ENCODE results near the gene GBA2.

The GBA2 gene

DNA sequence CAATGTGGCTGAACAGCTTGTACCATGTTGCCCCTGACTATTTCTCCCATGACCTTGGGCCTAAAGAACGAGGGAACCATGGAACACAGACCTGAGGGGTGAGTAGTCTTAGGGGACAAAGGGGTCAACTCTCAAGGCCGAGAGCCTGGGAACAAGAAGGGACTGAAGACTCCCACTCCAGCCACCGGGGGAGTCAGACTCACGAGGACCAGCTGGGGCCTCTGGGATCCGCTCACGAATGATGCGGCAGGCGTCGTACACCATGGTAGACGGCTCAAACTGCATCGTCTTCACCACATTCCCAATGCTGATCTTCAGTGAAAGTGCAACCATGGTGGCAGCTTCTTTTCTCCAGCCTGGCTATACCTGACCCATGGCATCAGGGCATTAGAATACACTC, 23.7 kb downstream of the GBA2 start:
- no peak for TF ChIP-seq GATA3 (IDR thresholded peaks at IDR 0.05; ENCODE audit: low read depth, low read length)
- no peak for TF ChIP-seq GATA2 (IDR thresholded peaks at IDR 0.05; ENCODE audit: low read depth, low read length)

DNA sequence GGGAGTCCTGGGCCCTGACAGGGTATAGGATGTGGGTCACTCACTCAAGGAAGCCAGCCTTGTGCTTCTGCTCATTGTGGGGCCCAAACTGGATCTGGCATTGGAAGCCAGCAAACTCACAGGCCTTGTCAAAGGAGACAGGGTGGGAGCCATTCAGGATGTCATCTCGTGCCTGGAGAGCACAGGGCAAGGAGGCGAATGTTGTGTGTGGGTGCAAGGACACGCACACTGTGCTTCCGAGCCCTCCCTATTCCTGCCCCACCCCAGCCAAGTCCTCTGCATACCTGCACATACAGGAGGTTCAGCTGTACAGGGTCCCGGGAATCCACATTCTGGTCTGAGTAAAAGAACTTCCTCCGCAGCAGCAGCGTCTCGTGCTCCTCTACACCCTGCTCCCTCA, 25.1 kb downstream of the GBA2 start:
- no peak for TF ChIP-seq GATA3 (IDR thresholded peaks at IDR 0.05; ENCODE audit: low read depth, low read length)
- no peak for TF ChIP-seq GATA2 (IDR thresholded peaks at IDR 0.05; ENCODE audit: low read depth, low read length)

DNA sequence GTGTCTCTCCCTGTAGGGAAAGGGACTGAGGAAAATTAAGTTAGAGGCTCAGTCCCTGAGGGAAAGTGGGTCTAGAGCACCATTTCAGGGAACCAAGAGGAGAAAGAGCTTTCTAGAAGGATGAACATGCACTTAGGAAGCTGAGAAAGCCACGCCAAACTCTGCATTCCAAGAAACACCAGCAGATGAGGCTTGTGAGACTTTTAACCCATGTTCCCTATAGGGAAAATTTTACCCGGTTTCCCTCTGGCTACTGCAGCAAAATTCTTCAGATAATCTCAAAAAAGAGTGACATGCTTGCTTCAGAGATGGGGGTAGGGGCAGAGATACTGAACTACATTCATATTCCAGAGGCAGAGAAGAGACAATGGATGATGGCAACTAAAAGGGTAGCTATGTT, 25.6 kb downstream of the GBA2 start:
- TF ChIP-seq GATA3 (IDR thresholded peaks at IDR 0.05; ENCODE audit: low read depth, low read length) (no peak), GATA2 (IDR thresholded peaks at IDR 0.05; ENCODE audit: low read depth, low read length) (no peak)

DNA sequence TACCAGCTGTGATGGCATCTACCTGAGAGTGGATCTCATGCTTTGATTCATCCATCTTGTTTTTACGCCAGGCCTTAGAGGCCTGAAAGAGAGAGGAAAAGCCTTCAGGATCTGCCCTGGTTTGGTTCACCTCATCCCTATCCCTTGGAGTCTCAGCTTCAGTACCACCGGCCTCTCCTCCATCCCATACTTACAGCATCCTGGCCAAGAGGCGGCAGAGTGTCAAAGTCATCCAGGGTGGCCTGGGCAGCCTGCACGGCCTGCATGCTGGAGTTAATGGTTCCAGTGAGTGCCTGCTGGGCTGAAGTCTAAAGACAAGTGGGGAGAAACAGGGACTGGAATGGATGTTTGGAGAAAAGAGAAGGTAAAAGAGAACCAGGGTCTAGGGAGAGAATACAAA, 29.5 kb downstream of the GBA2 start:
- TF ChIP-seq GATA2 (IDR thresholded peaks at IDR 0.05; ENCODE audit: low read depth, low read length): no peak
- no peak for TF ChIP-seq GATA3 (IDR thresholded peaks at IDR 0.05; ENCODE audit: low read depth, low read length)

DNA sequence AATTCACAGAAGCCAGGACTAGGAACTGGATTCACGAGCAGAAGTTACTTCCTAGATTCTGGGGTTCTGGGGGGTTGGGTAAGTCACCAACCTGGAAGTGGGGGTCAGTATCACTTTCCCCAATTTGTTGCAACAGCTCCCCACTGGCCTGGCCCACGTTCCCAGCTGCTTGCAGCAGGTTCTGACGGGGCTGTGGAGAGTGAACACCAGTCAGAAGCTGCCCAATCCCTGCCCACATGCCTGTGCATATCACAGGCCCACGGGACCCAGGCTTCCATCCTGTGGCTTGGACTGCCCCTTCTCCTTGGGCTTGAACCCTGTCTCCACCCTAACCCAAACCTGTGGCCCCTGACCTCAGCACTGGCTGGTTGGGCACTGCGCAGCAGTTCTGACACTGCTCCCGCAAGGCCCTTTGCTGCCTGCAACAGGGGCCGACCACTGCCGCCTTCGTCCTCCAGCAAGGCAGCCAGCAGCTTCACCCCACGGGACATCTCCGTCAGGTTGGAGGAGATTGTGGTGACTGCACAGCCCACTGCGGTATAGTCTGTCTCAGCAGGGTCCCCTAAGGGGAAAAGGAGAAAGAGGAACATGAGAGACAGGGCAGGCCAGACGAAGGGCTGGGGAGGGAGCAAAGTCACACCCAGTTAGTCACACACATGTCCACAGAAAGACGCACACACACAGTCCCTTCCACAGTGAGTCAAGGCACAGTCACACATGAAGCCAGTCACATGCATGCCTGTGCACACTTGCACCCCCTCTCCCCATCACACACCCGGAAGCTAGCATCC, 30.1 kb downstream of the GBA2 start:
- no peak for TF ChIP-seq GATA3 (IDR thresholded peaks at IDR 0.05; ENCODE audit: low read depth, low read length)
- no peak for TF ChIP-seq GATA2 (IDR thresholded peaks at IDR 0.05; ENCODE audit: low read depth, low read length)

DNA sequence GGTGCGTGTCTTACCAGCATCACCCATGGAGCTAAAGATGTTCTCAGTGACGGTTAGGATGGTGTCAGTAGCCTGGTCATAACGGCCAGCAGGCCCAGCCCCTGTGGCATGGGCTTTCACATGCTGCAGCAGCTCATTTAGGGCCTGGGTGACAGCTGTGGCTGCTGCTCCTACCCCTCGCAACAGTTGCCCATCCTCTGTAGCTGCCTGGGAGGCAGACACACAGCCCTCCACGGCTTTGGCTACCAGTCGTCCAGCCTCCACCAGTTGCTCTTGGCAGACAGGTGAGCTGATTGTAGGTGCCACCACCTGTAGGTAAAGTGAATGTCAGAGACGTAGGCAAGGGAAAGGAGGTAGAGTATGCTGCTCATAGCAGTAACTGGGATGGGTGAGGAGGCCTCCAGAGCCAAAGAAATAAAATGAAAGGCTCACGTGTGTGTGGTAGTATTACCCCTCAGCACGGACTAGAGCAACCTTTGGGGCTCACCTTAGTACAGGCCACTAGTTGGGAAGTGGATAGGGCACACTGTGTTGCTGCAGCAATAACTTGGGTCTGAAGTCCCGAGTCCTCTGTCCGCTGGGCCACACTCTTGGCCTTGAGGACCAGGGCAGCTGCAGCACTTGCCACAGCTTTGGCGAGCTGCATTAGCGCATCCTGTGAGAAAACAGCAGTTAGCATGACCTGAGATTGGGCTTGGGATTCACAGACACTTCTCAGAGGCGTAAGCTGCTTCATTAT, 31.7 kb downstream of the GBA2 start:
- TF ChIP-seq GATA3 (IDR thresholded peaks at IDR 0.05; ENCODE audit: low read depth, low read length) (no peak), GATA2 (IDR thresholded peaks at IDR 0.05; ENCODE audit: low read depth, low read length) (no peak)

DNA sequence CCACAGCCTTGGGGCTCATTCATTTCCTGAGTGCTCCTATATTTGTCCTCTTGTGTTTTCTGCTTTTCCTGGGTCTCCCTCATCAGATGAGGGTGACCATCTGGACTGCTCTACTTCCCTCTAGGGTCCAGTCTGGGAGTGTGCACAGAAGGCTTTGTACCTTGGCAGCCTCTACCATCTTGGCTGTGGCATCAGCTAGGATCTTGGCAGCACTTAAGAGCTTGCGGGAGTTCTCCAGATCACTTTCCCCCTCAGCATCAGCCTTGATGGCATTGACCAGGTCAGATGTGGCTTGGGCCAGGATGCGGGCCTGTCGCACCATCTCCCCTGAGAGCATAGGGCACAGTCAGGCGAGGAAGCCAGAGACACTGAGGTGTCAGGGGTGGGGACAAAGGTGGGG, 32.8 kb downstream of the GBA2 start:
- no peak for TF ChIP-seq GATA2 (IDR thresholded peaks at IDR 0.05; ENCODE audit: low read depth, low read length)
- no peak for TF ChIP-seq GATA3 (IDR thresholded peaks at IDR 0.05; ENCODE audit: low read depth, low read length)

DNA sequence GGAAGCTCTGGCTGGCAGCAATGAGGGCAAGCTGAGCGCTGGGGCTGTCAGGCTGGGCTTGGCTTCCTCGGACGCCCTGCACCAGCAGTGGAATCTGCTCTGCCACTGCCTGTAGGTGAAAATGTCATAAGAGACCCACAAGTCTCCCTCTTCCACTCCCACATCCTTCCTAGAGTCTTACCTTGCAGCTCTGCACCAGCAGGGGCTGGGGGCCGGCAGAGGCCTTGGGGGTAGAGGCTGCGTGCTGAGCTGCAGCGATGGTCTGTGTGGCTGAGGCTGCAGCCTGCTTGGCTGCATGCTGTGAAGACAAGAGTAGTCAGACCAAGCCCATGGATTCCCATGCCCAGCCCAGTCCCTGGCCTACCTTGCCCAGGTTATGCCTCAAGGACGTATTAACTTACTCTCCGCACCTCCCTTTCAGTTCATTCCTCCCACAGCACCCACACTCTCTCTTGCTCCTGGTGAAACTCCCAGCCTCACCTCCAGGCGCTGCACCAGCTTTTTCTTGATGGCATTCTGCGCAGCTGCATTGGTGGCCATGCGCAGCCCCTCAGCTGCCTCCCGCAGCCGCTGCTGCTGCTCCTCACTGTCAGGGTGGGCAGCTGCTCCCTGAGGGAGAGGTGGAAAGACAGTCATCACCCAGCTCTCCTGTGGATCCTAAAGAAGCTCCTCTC, 34.3 kb downstream of the GBA2 start:
- no peak for TF ChIP-seq GATA3 (IDR thresholded peaks at IDR 0.05; ENCODE audit: low read depth, low read length)
- TF ChIP-seq GATA2 (IDR thresholded peaks at IDR 0.05; ENCODE audit: low read depth, low read length): no peak

DNA sequence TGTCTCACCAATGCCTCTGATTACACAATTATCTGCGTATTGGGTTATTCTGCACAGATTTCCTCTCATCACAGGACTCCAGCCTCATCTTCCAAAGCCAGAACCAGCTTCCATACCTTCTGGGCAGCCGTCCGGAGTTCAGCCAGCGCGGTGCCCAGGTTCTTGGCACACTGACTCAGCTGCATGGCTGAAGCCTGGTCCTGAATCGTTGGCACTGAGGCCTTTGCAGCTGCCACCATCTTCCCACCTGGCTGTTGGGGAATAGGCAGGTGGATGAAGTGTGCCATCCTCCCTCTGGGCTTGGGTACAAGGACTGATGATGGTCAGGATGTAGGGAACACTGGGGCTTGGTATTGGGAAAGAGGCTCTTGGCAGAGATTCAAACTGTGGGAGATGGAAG, 34.9 kb downstream of the GBA2 start:
- no peak for TF ChIP-seq GATA3 (IDR thresholded peaks at IDR 0.05; ENCODE audit: low read depth, low read length)
- no peak for TF ChIP-seq GATA2 (IDR thresholded peaks at IDR 0.05; ENCODE audit: low read depth, low read length)

DNA sequence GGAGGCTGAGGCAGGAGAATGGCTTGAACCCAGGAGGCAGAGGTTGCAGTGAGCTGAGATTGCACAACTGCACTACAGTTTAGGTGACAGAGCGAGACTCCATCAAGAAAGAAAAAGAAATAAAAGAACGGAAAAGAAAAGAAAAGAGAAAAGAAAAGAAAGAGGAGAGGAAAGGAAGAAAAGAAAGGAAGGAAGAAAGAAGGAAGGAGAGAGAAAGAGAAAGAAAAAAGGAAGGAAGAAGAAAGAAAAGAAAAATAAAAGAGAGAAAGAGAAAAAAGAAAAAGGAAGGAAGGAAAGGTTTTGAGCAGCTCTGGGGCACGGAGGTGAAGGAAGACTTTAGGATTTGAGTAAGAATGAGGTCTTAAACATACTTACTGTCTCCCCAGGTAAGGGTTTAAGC, 35.5 kb downstream of the GBA2 start:
- TF ChIP-seq GATA3 (IDR thresholded peaks at IDR 0.05; ENCODE audit: low read depth, low read length): no peak

DNA sequence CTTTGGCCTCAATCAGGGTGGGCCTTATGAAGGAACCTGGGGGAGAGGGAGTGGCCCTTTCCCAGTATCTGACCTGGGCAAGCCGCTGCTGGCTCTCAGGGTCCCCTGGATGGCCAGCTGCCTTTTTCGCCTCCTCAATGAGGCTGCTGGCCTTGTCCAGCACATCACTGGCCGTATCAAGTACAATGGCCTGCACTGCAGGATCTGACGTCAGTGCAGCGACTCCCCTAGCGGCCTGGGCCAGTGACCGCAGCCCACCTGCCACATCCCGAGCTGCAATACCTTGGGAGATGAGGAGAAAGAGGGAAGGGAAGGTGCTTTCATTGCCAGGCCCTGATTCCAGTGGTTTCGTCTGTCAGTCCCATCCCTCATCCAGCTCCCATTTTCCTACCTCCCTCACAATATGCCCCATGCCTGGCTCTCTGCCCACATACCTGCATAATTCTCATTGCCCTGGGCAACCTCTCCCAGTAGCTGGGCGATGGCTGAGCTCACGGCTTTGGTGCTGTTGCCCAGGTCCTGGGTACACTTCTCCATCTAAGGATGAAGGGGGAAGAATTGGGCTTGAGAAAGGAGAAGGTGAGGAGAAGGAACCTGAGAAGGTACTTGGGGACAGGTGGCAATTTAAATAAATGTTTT, 36.1 kb downstream of the GBA2 start:
- TF ChIP-seq GATA3 (IDR thresholded peaks at IDR 0.05; ENCODE audit: low read depth, low read length) (no peak), GATA2 (IDR thresholded peaks at IDR 0.05; ENCODE audit: low read depth, low read length) (no peak)

DNA sequence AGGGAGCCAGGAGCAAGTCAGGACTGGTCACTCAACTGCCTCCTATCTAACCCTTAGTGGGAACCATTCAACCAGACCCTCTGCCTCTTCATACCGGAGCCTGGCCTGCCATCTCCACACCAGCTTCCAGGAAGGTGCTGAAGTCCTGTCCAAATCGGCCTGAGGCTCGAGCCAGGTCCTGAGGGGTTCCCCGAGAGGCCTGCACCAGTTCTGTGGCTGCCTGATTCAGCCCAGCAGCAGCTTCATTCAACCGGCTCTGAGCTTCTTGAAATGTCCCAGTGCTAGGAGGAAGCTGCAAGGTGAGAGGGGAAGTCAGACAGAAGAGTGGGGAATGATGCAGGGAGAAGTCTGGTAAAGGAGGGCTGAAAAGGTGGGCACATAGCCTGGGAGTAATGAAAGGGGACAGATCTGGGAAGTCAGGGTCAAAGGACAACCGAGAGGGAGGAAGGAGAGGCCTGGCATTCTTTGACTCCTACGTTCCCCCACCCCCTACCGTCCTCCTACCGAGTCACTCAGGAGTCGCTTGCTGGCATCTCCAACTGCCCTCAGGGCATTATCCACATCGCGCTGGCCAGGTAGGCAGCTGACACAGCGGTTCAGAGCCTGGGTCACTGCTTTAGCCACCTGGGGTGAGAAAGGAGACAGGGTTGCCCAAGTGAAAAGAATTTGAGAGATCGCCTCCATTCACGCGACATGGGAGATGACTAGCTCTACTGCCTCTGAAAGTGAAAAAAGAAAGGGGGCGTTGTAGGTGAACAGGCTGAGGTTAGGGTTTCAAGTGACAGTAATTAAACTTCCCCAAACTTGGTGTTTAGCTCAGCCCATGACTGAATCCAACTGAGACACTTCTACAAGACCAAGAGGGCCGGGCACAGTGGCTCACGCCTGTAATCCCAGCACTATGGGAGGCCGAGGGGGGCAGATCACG, 37.3 kb downstream of the GBA2 start:
- TF ChIP-seq GATA2 (IDR thresholded peaks at IDR 0.05; ENCODE audit: low read depth, low read length) (no peak), GATA3 (IDR thresholded peaks at IDR 0.05; ENCODE audit: low read depth, low read length) (no peak)

DNA sequence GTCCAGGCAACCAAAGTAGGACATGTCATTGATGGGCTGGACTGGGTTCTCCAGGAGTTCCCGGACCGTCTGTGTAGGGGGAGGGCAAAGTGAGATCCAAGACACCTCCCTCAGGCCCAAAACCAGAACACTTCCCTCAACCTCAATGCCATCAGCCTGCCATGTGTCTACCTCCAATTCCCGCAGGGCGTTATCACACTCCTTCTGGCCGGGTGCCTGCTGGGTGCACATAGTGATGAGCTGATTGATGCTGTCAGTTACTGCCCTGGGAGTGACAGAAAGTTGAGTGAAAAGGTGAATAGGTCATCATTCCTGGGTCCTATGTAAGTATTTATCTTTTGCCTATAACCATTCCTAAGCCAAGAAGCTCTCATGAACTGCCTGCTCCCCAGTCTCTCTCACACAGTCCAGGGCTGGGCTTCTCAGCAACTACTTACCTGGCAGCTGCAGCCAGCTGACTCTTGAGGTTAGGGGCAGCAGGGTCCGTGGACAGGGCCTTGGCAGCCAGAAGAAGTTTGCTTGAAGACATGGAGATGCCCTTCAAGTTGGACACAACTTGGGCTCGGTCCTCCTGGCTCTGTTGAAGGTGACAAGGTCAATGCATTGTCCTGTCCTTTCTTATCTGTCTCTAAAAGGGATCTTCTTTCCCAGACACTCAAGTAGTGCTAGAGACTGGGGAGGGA, 38.1 kb downstream of the GBA2 start:
- TF ChIP-seq GATA2 (IDR thresholded peaks at IDR 0.05; ENCODE audit: low read depth, low read length): no peak
- TF ChIP-seq GATA3 (IDR thresholded peaks at IDR 0.05; ENCODE audit: low read depth, low read length): no peak

All from SH-SY5Y (cell line).